NCI-H128 (cell line): Measurements from ENCODE around the gene SPOCK2.

ENCODE experiments used
- DNase-seq: peaks from one replicate; lab custom pipeline; 2025; ENCODE audit not compliant: unreplicated experiment; lab: John Stamatoyannopoulos, UW

SPOCK2 gene

GRCh38 chr10:72074574-72075375, 13.6 kb downstream of the SPOCK2 start:
- DNase-seq = no peak

- DNase-seq = no peak
These were observed 14.4 kb downstream of the SPOCK2 start for GRCh38 chr10:72073708-72074573.

GRCh38 chr10:72072639-72073038, 15.7 kb downstream of the SPOCK2 start:
- DNase-seq = no peak

GRCh38 chr10:72072046-72072445, 16.3 kb downstream of the SPOCK2 start:
- DNase-seq = no peak

- no peak for DNase-seq
These were observed 18.4 kb downstream of the SPOCK2 start for GRCh38 chr10:72069751-72070526.

- DNase-seq = no peak
These were observed 19.4 kb downstream of the SPOCK2 start for GRCh38 chr10:72068901-72069446.

GRCh38 chr10:72068126-72068765, 20.1 kb downstream of the SPOCK2 start:
- DNase-seq = no peak

- no peak for DNase-seq
These were observed 20.8 kb downstream of the SPOCK2 start for GRCh38 chr10:72067463-72068125.

GRCh38 chr10:72066318-72067284, 21.8 kb downstream of the SPOCK2 start:
- DNase-seq = no peak

- no peak for DNase-seq
These were observed 22.8 kb downstream of the SPOCK2 start for GRCh38 chr10:72065439-72066025.

GRCh38 chr10:72063703-72064391, 24.5 kb downstream of the SPOCK2 start:
- no peak for DNase-seq

- no peak for DNase-seq
These were observed 25.3 kb downstream of the SPOCK2 start for GRCh38 chr10:72062832-72063702.

- DNase-seq = no peak
These were observed 26.0 kb downstream of the SPOCK2 start for GRCh38 chr10:72062382-72062781.

- no peak for DNase-seq
These were observed 26.4 kb downstream of the SPOCK2 start for GRCh38 chr10:72061930-72062329.

- no peak for DNase-seq
These were observed 26.9 kb downstream of the SPOCK2 start for GRCh38 chr10:72061491-72061890.

GRCh38 chr10:72059843-72060822, 28.2 kb downstream of the SPOCK2 start:
- DNase-seq = no peak
